ENCODE data around the gene AP1M2. TPM values are rescaled to one million over a fixed set of nuclear protein-coding genes. Genes with fewer than 3 reads are reported as not detected.
"Not testable (repeated sequence)": the region's sequence is repeated elsewhere in the genome, so short reads cannot be mapped to it uniquely, and the experiment has no call there.

The AP1M2 gene
- total and polyA plus RNA-seq, 5 donors from 2014 or later = not detected

- not testable (repeated sequence) for H3K9me3 Mint-ChIP-seq; H3K4me3 Mint-ChIP-seq; H3K27ac ChIP-seq (ENCODE audit: insufficient read depth, low read length, poor library complexity, severe bottlenecking); H3K36me3 Mint-ChIP-seq; H3K4me1 ChIP-seq (ENCODE audit: control insufficient read depth, insufficient read depth, low read length, poor library complexity, severe bottlenecking); H3K4me3 ChIP-seq (ENCODE audit: low read depth, low read length); H3K27ac Mint-ChIP-seq; H3K27me3 ChIP-seq (ENCODE audit: control insufficient read depth, insufficient read depth, low read length); H3K4me1 Mint-ChIP-seq; H3K9me3 ChIP-seq (ENCODE audit: control insufficient read depth in 2 of 2, low read length in 2 of 2); ATAC-seq (ENCODE audit: low read depth in 2 of 2); DNase-seq; H3K36me3 ChIP-seq (ENCODE audit: control insufficient read depth, insufficient read depth, low read length)
- H3K27me3 Mint-ChIP-seq = peaks cover 21% of the 10 kb centered on the region
These were observed 60.2 kb downstream of the AP1M2 start for GRCh38 chr19:10526887-10527286.

DNA sequence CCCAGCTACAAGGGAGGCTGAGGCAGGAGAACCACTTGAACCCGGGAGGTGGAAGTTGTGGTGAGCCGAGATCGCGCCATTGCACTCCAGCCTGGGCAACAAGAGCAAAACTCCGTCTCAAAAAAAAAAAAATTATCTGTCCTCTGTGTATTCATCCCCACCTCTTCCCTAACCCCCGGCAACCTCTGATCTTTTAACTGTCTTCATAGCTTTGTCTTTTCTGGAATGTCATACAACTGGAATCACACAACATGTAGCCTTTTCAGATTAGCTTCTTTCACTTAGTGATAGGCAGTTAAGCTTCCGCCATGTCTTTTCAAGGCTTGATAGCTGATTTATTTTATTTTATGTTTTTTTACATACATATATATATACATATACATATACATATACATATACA lies 61.5 kb downstream of the AP1M2 start:
- no peaks in the 10 kb centered on the region for H3K9me3 ChIP-seq (ENCODE audit: control insufficient read depth in 2 of 2, low read length in 2 of 2)
- Mint-ChIP-seq H3K27me3 (peaks cover 22% of the 10 kb centered on the region), H3K36me3 (no peaks in the 10 kb centered on the region), H3K27ac (no peak overlapping the region), H3K4me1 (no peaks in the 10 kb centered on the region), H3K9me3 (peaks cover 0 to 3% (median 0%) of the 10 kb centered on the region in 7 donors), H3K4me3 (no peak overlapping the region)
- H3K4me3 ChIP-seq (ENCODE audit: low read depth, low read length) = no peak overlapping the region
- no peak for DNase-seq
- no peaks in the 10 kb centered on the region for H3K4me1 ChIP-seq (ENCODE audit: control insufficient read depth, insufficient read depth, low read length, poor library complexity, severe bottlenecking)
- no peaks in the 10 kb centered on the region for H3K27me3 ChIP-seq (ENCODE audit: control insufficient read depth, insufficient read depth, low read length)
- no peak overlapping the region for H3K27ac ChIP-seq (ENCODE audit: insufficient read depth, low read length, poor library complexity, severe bottlenecking)
- no peaks in the 10 kb centered on the region for H3K36me3 ChIP-seq (ENCODE audit: control insufficient read depth, insufficient read depth, low read length)
- no peak for ATAC-seq (ENCODE audit: low read depth in 2 of 2)

GRCh38 chr19:10523135-10523636 lies 63.9 kb downstream of the AP1M2 start:
- Histone ChIP-seq H3K9me3 (ENCODE audit: control insufficient read depth in 2 of 2, low read length in 2 of 2) (no peaks in the 10 kb centered on the region), H3K27ac (ENCODE audit: insufficient read depth, low read length, poor library complexity, severe bottlenecking) (no peak overlapping the region), H3K36me3 (ENCODE audit: control insufficient read depth, insufficient read depth, low read length) (no peaks in the 10 kb centered on the region), H3K4me1 (ENCODE audit: control insufficient read depth, insufficient read depth, low read length, poor library complexity, severe bottlenecking) (peaks cover 11% of the 10 kb centered on the region), H3K4me3 (ENCODE audit: low read depth, low read length) (no peak overlapping the region), H3K27me3 (ENCODE audit: control insufficient read depth, insufficient read depth, low read length) (peaks cover 6% of the 10 kb centered on the region)
- DNase-seq (no peak), ATAC-seq (ENCODE audit: low read depth in 2 of 2) (no peak)
- Mint-ChIP-seq H3K27me3 (peaks cover 39% of the 10 kb centered on the region), H3K4me3 (no peak overlapping the region), H3K9me3 (peaks cover 0 to 2% (median 0%) of the 10 kb centered on the region in 7 donors), H3K4me1 (peaks cover under 1 to 13% (median 8%) of the 10 kb centered on the region in 4 donors), H3K36me3 (peaks cover under 1% of the 10 kb centered on the region), H3K27ac (no peak overlapping the region)

Other genes with a start within 250 kb of the AP1M2 start
- gene ICAM3, start 247.7 kb downstream of the AP1M2 start, total RNA-seq = 218 TPM
- gene ICAM3, start 247.7 kb downstream of the AP1M2 start, polyA plus RNA-seq = 100 to 1,000 TPM; 239 to 288 (median 270) TPM
- gene TYK2, start 206.7 kb downstream of the AP1M2 start, total RNA-seq = 304 TPM
- gene TYK2, start 206.7 kb downstream of the AP1M2 start, polyA plus RNA-seq = 10 to 100 TPM; 50.3 to 58.3 (median 53.9) TPM
- gene CDC37, start 183.8 kb downstream of the AP1M2 start, total RNA-seq = 229 TPM
- 10 to 100 TPM; 53.4 to 69.9 (median 61.0) TPM for gene CDC37, start 183.8 kb downstream of the AP1M2 start, polyA plus RNA-seq
- gene PDE4A, start 166.8 kb downstream of the AP1M2 start, total RNA-seq = 16.6 TPM
- 1 to 10 TPM in 3 of 4 donors, under 1 TPM in 1; 0.86 to 4.2 (median 3.5) TPM for gene PDE4A, start 166.8 kb downstream of the AP1M2 start, polyA plus RNA-seq
- 26.2 TPM for gene KEAP1, start 84.0 kb downstream of the AP1M2 start, total RNA-seq
- gene KEAP1, start 84.0 kb downstream of the AP1M2 start, polyA plus RNA-seq = 10 to 100 TPM; 45.0 to 75.1 (median 56.3) TPM
- gene S1PR5, start 69.9 kb downstream of the AP1M2 start, total RNA-seq = not detected
- under 1 TPM in 3 of 4 donors, not detected in 1; 0.17 to 0.31 (median 0.30) TPM for gene S1PR5, start 69.9 kb downstream of the AP1M2 start, polyA plus RNA-seq
- 62.4 TPM for gene ATG4D, start 43.4 kb downstream of the AP1M2 start, total RNA-seq
- gene ATG4D, start 43.4 kb downstream of the AP1M2 start, polyA plus RNA-seq = 10 to 100 TPM; 14.0 to 17.0 (median 14.7) TPM
- gene KRI1, start 21.3 kb downstream of the AP1M2 start, total RNA-seq = 34.6 TPM
- 10 to 100 TPM in 3 of 4 donors, 1 to 10 TPM in 1; 8.6 to 13.8 (median 12.0) TPM for gene KRI1, start 21.3 kb downstream of the AP1M2 start, polyA plus RNA-seq
- gene CDKN2D, start 18.3 kb downstream of the AP1M2 start, total RNA-seq = 57.0 TPM
- gene CDKN2D, start 18.3 kb downstream of the AP1M2 start, polyA plus RNA-seq = 100 to 1,000 TPM in 3 of 4 donors, 10 to 100 TPM in 1; 92.6 to 125 (median 113) TPM
- 236 TPM for gene SLC44A2, start 38.2 kb upstream of the AP1M2 start, total RNA-seq
- 100 to 1,000 TPM; 225 to 280 (median 255) TPM for gene SLC44A2, start 38.2 kb upstream of the AP1M2 start, polyA plus RNA-seq
- 444 TPM for gene ILF3, start 67.0 kb upstream of the AP1M2 start, total RNA-seq
- 10 to 100 TPM; 54.8 to 70.8 (median 62.1) TPM for gene ILF3, start 67.0 kb upstream of the AP1M2 start, polyA plus RNA-seq
- gene QTRT1, start 114.1 kb upstream of the AP1M2 start, total RNA-seq = 37.2 TPM
- gene QTRT1, start 114.1 kb upstream of the AP1M2 start, polyA plus RNA-seq = 10 to 100 TPM; 30.6 to 43.7 (median 36.9) TPM
- 269 TPM for gene DNM2, start 130.8 kb upstream of the AP1M2 start, total RNA-seq
- 10 to 100 TPM; 61.8 to 63.6 (median 62.8) TPM for gene DNM2, start 130.8 kb upstream of the AP1M2 start, polyA plus RNA-seq
- 10.2 TPM for gene TMED1, start 248.9 kb upstream of the AP1M2 start, total RNA-seq
- gene TMED1, start 248.9 kb upstream of the AP1M2 start, polyA plus RNA-seq = 10 to 100 TPM; 24.8 to 30.3 (median 27.5) TPM